SU-DHL-6 (cell line): Measurements from ENCODE around the gene EDEM3.

Source experiments
- H2AFZ ChIP-seq: fragments of 200-600 bp; sonication (generic); 2 replicates; pipeline ENCODE4 v1.6.1; 2014; ENCODE audit warnings: low read depth, mild to moderate bottlenecking, moderate library complexity, mixed read lengths, antibody characterized with exemption, low read length; ENCODE audit not compliant: severe bottlenecking
- H3F3A ChIP-seq: fragments of 200-600 bp; shearing (Covaris generic); 2 replicates; pipeline ENCODE4 v1.6.0; 2016; ENCODE audit warnings: antibody characterized with exemption, mild to moderate bottlenecking; ENCODE audit not compliant: insufficient read depth
- H3K27ac ChIP-seq: fragments of 200-600 bp; sonication (generic); 2 replicates; pipeline ENCODE4 v1.5.1; 2016; ENCODE audit warnings: low read depth, mild to moderate bottlenecking, low read length, moderate library complexity, mixed read lengths
- H3K27me3 ChIP-seq: fragments of 200-600 bp; sonication (generic), shearing (Covaris generic); 2 replicates; pipeline ENCODE4 v1.6.0; 2014; ENCODE audit warnings: mild to moderate bottlenecking, low read length
- H3K36me3 ChIP-seq: fragments of 200-600 bp; sonication (generic); 2 replicates; pipeline ENCODE4 v1.6.1; 2014; ENCODE audit warnings: mild to moderate bottlenecking, low read length, mixed read lengths
- H3K4me2 ChIP-seq: fragments of 300-600, 200-600 bp; shearing (Covaris generic), sonication (generic); 2 replicates; pipeline ENCODE4 v1.6.0; 2014; ENCODE audit warnings: low read length, low read depth, mild to moderate bottlenecking; ENCODE audit not compliant: poor library complexity, severe bottlenecking
- H3K4me3 ChIP-seq: fragments of 200-600 bp; sonication (generic); 2 replicates; pipeline ENCODE4 v1.5.1; 2014; ENCODE audit warnings: antibody characterized with exemption, low read length, mild to moderate bottlenecking, mixed read lengths; ENCODE audit not compliant: insufficient read depth, poor library complexity, severe bottlenecking
- H3K79me2 ChIP-seq: fragments of 200-600 bp; sonication (generic); 2 replicates; pipeline ENCODE4 v1.6.1; 2014; ENCODE audit warnings: mild to moderate bottlenecking, low read length, moderate library complexity; ENCODE audit not compliant: insufficient read depth
- H3K9ac ChIP-seq: fragments of 200-600 bp; sonication (generic); 2 replicates; pipeline ENCODE4 v1.7.0; 2014; ENCODE audit warnings: mild to moderate bottlenecking, low read length
- H3K9me2 ChIP-seq: fragments of 200-600 bp; sonication (generic); replicated peaks from 2 replicates; pipeline ENCODE4 v1.6.1; 2014; ENCODE audit warnings: low read length; ENCODE audit not compliant: insufficient read depth
- H3K9me3 ChIP-seq: fragments of 200-600 bp; sonication (generic); 2 replicates; pipeline ENCODE4 v1.6.1; 2014; ENCODE audit warnings: low read length, mixed read lengths; ENCODE audit not compliant: insufficient read depth
- H4K20me1 ChIP-seq: fragments of 200-600 bp; sonication (generic); 2 replicates; pipeline ENCODE4 v1.6.1; 2014; ENCODE audit warnings: low read depth, mild to moderate bottlenecking, antibody characterized with exemption, low read length, moderate library complexity, mixed read lengths
- EZH2phosphoT487 ChIP-seq: fragments of 200-600 bp; sonication (generic), shearing (Covaris generic); conservative IDR thresholded peaks from 2 replicates; pipeline ENCODE4 v1.6.1; 2018; ENCODE audit warnings: mild to moderate bottlenecking, antibody characterized with exemption, low read length, moderate library complexity, mixed read lengths
- TF ChIP-seq, protein P1 (sequence below): fragments of 200-600 bp; sonication (generic); IDR thresholded peaks from one replicate; pipeline ENCODE4 v1.5.1; 2017; ENCODE audit warnings: antibody characterized with exemption, mild to moderate bottlenecking, low read length, moderate library complexity; ENCODE audit not compliant: insufficient read depth, poor library complexity, severe bottlenecking

Gene EDEM3

DNA sequence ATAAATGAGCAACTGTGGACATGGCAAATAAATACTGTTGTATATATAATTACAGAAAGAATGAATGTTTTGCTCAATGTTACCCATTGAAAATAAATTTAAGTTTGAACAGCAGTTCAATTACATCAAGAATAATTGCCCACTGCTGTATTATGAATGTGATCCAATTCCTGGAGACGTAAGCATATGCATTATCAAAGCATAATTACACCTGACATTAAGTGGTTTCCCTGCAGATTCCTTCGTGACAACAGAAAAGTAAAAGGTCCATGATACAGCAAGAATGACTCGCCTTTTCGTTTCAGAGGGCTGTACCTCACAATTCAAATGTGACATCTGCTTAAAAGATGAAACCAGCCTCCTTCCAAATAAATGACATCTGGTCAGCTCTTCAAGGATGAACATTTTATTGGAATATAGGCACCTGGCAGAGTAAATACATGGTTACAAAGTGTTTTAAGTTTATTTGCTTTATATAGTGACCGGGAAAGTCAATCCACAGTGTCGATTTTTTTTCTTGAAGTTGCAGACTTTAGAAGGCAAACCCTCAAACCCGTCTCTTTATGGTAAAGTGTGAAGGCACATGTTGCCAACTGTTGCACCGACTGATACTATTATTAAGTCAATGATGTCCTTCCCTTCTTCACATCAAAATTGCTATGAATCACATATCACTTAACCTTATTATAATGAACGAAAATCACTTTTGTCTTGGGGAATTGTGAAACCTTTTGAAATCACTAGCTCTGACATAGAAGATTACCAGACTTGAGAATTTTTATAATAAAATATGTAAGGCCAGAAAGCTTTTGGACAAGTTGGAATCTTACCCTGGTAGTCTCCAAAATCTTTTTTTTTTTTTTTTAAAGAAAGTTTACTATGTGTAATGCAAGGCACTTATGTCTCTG, 36.2 kb upstream of the EDEM3 start:
- H3K4me2 ChIP-seq = no peak overlapping the region
- H3K9me2 ChIP-seq = no peaks in the 10 kb centered on the region
- no peak overlapping the region for H3K27ac ChIP-seq
- TF ChIP-seq, protein P1, sequence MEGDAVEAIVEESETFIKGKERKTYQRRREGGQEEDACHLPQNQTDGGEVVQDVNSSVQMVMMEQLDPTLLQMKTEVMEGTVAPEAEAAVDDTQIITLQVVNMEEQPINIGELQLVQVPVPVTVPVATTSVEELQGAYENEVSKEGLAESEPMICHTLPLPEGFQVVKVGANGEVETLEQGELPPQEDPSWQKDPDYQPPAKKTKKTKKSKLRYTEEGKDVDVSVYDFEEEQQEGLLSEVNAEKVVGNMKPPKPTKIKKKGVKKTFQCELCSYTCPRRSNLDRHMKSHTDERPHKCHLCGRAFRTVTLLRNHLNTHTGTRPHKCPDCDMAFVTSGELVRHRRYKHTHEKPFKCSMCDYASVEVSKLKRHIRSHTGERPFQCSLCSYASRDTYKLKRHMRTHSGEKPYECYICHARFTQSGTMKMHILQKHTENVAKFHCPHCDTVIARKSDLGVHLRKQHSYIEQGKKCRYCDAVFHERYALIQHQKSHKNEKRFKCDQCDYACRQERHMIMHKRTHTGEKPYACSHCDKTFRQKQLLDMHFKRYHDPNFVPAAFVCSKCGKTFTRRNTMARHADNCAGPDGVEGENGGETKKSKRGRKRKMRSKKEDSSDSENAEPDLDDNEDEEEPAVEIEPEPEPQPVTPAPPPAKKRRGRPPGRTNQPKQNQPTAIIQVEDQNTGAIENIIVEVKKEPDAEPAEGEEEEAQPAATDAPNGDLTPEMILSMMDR = no peak
- no peak for TF ChIP-seq EZH2phosphoT487
- no peak overlapping the region for H3K4me3 ChIP-seq
- H2AFZ ChIP-seq = no peak overlapping the region
- no peaks in the 10 kb centered on the region for H3K9me3 ChIP-seq
- no peak overlapping the region for H3K9ac ChIP-seq
- no peaks in the 10 kb centered on the region for H3K27me3 ChIP-seq
- no peaks in the 10 kb centered on the region for H3K79me2 ChIP-seq
- H3F3A ChIP-seq = no peaks in the 10 kb centered on the region
- no peaks in the 10 kb centered on the region for H3K36me3 ChIP-seq
- no peaks in the 10 kb centered on the region for H4K20me1 ChIP-seq

DNA sequence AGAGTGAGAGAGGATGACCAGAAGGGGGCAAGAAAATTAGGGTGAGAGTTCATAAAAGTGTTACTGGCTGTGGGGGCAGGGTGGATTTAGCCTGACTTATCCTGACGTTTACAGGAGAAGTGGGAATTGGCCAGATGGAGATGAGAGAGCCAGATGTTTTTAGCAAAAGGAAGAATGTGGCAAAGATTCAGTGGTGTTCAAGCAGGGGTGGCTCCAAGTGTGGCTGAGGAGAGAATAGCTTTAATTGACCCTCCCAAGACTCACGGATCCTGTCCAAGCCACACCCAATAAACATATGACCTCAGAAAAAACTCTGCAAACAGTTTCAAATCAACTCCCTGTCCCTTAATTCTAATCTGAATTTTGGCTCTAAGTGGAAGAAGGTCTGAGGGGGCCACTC, 35.2 kb upstream of the EDEM3 start:
- H3K36me3 ChIP-seq = no peaks in the 10 kb centered on the region
- TF ChIP-seq, protein P1 = no peak
- no peak for TF ChIP-seq EZH2phosphoT487
- H3K9ac ChIP-seq = no peak overlapping the region
- H3K4me2 ChIP-seq = no peak overlapping the region
- no peaks in the 10 kb centered on the region for H3K9me2 ChIP-seq
- 0 out of 2 replicates have a peak, but pooled peaks cover 4% of the 10 kb centered on the region for H3K9me3 ChIP-seq
- H3K27ac ChIP-seq = no peak overlapping the region
- no peaks in the 10 kb centered on the region for H3K79me2 ChIP-seq
- H3F3A ChIP-seq = no peaks in the 10 kb centered on the region
- H4K20me1 ChIP-seq = no peaks in the 10 kb centered on the region
- H3K27me3 ChIP-seq = no peaks in the 10 kb centered on the region
- no peak overlapping the region for H2AFZ ChIP-seq
- no peak overlapping the region for H3K4me3 ChIP-seq

DNA sequence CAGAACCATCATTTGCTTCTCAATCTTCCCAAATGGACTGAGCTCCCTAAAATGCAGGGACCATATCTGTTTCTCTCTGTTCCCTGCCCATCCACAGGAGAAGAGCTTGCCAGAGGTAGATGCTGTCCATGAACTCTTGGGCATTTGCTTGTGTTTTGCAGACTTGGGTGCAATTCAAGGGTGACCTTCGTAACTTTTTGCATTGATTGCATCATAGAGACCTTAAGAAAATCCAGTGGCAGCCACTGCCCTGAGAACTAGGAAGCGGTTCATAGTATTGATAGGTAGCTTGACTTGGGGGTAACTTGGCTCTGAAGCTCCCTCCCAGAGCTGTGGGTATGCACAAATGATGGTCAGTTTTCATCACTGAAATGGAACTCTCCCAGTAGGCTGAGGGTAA, 34.3 kb upstream of the EDEM3 start:
- Histone ChIP-seq H2AFZ (no peak overlapping the region), H3K79me2 (no peaks in the 10 kb centered on the region), H3K27me3 (no peaks in the 10 kb centered on the region), H3K4me3 (no peak overlapping the region), H4K20me1 (no peaks in the 10 kb centered on the region), H3K9me2 (no peaks in the 10 kb centered on the region), H3K9ac (no peak overlapping the region), H3K36me3 (no peaks in the 10 kb centered on the region), H3K27ac (no peak overlapping the region), H3F3A (no peaks in the 10 kb centered on the region), H3K4me2 (no peak overlapping the region), H3K9me3 (0 out of 2 replicates have a peak, but pooled peaks cover 7% of the 10 kb centered on the region)
- no peak for TF ChIP-seq EZH2phosphoT487
- TF ChIP-seq, protein P1 = no peak
